ENCODE measurements around the gene KCNK18. TPM values are rescaled to one million over a fixed set of nuclear protein-coding genes. Genes with fewer than 3 reads are reported as not detected.

The KCNK18 gene
- total RNA-seq, 2 donors from 2014 or later: not detected

DNA sequence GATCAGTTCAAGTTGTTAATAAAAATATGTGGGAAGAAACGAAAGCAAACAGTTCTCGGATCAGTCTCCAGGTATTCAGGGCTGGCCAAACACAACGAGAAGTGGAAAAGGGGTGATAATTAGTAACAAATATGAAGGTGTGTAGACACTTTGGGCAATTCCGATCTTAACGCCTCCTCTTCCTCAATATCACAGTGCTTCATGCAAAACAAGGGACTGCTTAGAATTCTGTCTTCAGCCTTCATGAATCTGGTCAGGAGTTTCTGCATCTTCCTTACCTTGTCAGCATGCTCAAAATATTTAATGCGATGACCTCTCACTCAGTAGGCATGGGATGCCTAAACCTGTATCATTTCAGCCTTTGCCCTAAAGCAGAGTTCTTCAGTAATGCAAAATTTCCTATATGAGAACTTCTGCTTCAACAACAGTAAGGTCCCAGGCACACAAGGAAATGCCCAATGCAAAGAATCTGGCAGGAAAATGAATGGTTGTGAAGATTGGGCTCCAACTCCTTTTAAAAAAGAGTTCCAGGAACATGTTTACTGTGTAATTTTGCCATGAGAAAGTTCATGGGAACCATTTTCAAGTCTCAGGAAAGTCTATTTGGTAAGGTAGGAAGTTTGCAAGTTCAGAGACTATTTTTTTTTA, 35.8 kb upstream of the KCNK18 start:
- 19 to 43% methylated on average over 6 of the region's 6 CpGs for WGBS, 2 experiments (ENCODE audit: insufficient coverage in 1 of 2, insufficient read length in 1 of 2)
- no peaks in the 10 kb centered on the region for H3K9me3 Mint-ChIP-seq
- DNase-seq: no peak
- H3K4me3 Mint-ChIP-seq: no peak overlapping the region
- H3K27ac Mint-ChIP-seq: no peak overlapping the region
- Histone ChIP-seq H3K36me3 (ENCODE audit: control insufficient read depth, insufficient read depth, low read length) (no peaks in the 10 kb centered on the region), H3K9me3 (ENCODE audit: control insufficient read depth, low read length) (no peaks in the 10 kb centered on the region), H3K4me1 (ENCODE audit: control insufficient read depth, insufficient read depth, low read length) (peaks cover 14% of the 10 kb centered on the region), H3K4me3 (ENCODE audit: low read length) (no peak overlapping the region), H3K27me3 (ENCODE audit: control insufficient read depth, insufficient read depth, low read length, poor library complexity, severe bottlenecking) (peaks cover 89% of the 10 kb centered on the region), H3K9ac (ENCODE audit: extremely low read depth, low read length, poor library complexity, severe bottlenecking) (no peak overlapping the region), H3K27ac (ENCODE audit: low read depth, low read length) (no peak overlapping the region)
- no peaks in the 10 kb centered on the region for H3K36me3 Mint-ChIP-seq (ENCODE audit: low read depth)
- TF ChIP-seq, protein P1, sequence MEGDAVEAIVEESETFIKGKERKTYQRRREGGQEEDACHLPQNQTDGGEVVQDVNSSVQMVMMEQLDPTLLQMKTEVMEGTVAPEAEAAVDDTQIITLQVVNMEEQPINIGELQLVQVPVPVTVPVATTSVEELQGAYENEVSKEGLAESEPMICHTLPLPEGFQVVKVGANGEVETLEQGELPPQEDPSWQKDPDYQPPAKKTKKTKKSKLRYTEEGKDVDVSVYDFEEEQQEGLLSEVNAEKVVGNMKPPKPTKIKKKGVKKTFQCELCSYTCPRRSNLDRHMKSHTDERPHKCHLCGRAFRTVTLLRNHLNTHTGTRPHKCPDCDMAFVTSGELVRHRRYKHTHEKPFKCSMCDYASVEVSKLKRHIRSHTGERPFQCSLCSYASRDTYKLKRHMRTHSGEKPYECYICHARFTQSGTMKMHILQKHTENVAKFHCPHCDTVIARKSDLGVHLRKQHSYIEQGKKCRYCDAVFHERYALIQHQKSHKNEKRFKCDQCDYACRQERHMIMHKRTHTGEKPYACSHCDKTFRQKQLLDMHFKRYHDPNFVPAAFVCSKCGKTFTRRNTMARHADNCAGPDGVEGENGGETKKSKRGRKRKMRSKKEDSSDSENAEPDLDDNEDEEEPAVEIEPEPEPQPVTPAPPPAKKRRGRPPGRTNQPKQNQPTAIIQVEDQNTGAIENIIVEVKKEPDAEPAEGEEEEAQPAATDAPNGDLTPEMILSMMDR (conservative IDR thresholded peaks at IDR 0.05): no peak
- H3K4me1 Mint-ChIP-seq: peaks cover 65% of the 10 kb centered on the region
- peaks cover 84% of the 10 kb centered on the region for H3K27me3 Mint-ChIP-seq (ENCODE audit: insufficient read depth)

DNA sequence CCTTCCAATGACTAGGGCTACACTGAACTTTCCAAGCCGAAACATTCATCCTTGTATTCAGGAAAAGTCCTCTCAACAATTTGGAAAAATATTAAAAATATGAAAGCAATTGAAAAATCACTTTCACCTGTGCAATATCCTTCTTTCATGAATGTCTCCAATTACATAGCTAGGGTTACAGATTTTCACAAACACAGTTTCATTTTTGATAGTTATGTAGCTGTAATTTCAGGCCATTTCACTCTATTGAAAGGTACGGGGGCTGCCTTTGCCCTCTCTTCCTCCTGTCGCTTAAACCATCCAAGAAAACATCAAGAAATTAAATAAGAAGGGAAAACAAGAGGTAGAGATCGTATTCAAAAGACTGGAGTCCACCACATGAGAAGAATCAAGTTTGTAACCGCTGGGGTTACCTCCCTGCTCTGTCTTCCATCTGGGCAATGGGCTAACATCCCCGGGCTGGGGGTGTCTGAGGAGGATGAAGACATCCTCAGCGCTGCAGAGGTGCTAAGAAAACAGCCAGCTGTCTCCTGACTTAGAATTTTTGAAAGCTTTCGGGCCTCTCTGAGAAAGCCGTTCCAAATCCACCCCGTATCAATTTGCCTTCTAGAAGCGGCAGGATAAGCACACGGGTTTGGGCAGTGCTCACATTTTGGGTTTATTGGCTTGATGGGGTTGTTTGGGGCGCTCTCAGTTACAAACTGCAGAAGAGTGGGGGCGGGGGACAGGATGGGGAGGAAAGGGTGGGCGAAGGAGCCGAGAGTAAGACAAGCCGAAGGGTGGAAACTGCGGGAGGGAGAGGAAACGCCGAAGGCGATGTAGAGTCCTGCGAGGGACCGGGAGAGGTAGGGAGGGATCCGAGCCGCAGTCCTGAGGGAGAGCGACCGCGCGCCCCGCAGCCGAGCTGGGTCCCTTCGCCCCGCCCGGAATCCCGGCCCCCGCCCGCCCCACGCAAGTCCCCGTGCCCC, 34.9 kb upstream of the KCNK18 start:
- H3K36me3 ChIP-seq (ENCODE audit: control insufficient read depth, insufficient read depth, low read length): no peaks in the 10 kb centered on the region
- Mint-ChIP-seq H3K27ac (no peak overlapping the region), H3K9me3 (no peaks in the 10 kb centered on the region), H3K36me3 (ENCODE audit: low read depth) (no peaks in the 10 kb centered on the region), H3K4me3 (peak overlapping the region; percentile 66), H3K27me3 (ENCODE audit: insufficient read depth) (peaks cover 84% of the 10 kb centered on the region), H3K4me1 (peaks cover 59% of the 10 kb centered on the region)
- H3K4me1 ChIP-seq (ENCODE audit: control insufficient read depth, insufficient read depth, low read length): peaks cover 14% of the 10 kb centered on the region
- TF ChIP-seq, protein P1 (conservative IDR thresholded peaks at IDR 0.05): no peak
- no peak overlapping the region for H3K9ac ChIP-seq (ENCODE audit: extremely low read depth, low read length, poor library complexity, severe bottlenecking)
- no peaks in the 10 kb centered on the region for H3K9me3 ChIP-seq (ENCODE audit: control insufficient read depth, low read length)
- no peak overlapping the region for H3K27ac ChIP-seq (ENCODE audit: low read depth, low read length)
- peak overlapping the region; percentile 75 for H3K4me3 ChIP-seq (ENCODE audit: low read length)
- H3K27me3 ChIP-seq (ENCODE audit: control insufficient read depth, insufficient read depth, low read length, poor library complexity, severe bottlenecking): peaks cover 89% of the 10 kb centered on the region
- 0 to 5% methylated on average over 19 to 39 of the region's 39 CpGs for WGBS, 2 experiments (ENCODE audit: insufficient coverage in 1 of 2, insufficient read length in 1 of 2)
- no peak for DNase-seq

DNA sequence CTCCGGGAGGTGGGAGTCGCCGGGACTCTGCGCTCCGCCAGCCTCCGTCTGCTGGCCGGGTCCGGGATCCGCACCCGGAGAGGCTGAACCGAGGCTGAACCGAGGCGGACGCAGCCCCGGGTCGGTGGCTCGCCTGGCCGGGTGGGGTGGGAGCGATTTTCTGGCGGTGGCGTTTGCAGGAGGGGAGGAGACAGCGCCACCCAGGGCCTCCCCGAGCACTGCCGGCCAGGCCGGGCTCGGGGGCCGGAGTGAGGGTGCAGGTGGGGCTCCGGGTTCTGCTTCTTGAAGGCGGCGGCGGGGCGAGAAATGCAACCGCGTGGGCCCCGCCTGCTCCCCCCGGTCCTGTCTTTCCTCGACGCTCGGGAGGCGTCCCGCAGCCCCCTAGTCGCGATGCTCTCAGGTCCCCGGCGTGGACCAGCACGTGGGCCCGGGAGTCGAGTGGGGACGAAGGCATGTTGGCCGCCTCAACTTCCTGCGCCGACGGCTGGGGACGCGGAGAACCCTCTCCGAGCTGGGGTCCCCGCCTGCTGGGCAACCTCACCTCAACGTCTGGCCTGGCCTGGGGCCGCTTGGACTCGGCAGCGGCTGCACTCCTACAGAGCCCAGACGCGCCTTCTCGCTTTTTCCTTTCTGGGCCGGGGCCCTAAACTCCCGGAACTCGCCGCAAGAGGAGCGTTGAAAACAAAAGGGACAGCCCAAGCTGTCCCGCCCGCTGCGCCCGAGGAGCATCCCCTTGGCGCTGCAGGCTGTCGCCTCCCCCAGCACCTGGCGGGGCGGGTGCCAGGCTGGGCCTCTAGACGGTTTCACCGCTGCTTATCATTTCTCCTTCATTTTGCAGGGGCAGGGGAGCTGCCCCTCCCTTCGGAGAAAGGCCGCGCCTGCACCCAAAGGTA, 34.0 kb upstream of the KCNK18 start:
- Histone ChIP-seq H3K36me3 (ENCODE audit: control insufficient read depth, insufficient read depth, low read length) (no peaks in the 10 kb centered on the region), H3K9me3 (ENCODE audit: control insufficient read depth, low read length) (no peaks in the 10 kb centered on the region), H3K4me3 (ENCODE audit: low read length) (peak overlapping the region; percentile 75), H3K9ac (ENCODE audit: extremely low read depth, low read length, poor library complexity, severe bottlenecking) (no peak overlapping the region), H3K27ac (ENCODE audit: low read depth, low read length) (no peak overlapping the region), H3K4me1 (ENCODE audit: control insufficient read depth, insufficient read depth, low read length) (peaks cover 11% of the 10 kb centered on the region), H3K27me3 (ENCODE audit: control insufficient read depth, insufficient read depth, low read length, poor library complexity, severe bottlenecking) (peaks cover 89% of the 10 kb centered on the region)
- Mint-ChIP-seq H3K27me3 (ENCODE audit: insufficient read depth) (peaks cover 84% of the 10 kb centered on the region), H3K27ac (no peak overlapping the region), H3K36me3 (ENCODE audit: low read depth) (no peaks in the 10 kb centered on the region), H3K4me3 (peak overlapping the region; percentile 66), H3K4me1 (peaks cover 50% of the 10 kb centered on the region), H3K9me3 (no peaks in the 10 kb centered on the region)
- peak; percentile 94 for DNase-seq
- 1 to 2% methylated on average over 22 to 82 of the region's 82 CpGs for WGBS, 2 experiments (ENCODE audit: insufficient coverage in 1 of 2, insufficient read length in 1 of 2)
- TF ChIP-seq, protein P1 (conservative IDR thresholded peaks at IDR 0.05): peak; percentile 80
